Astrocyte (in vitro differentiated cells and primary cell): ENCODE results near the gene FXYD7.

Experiments used
- CTCF ChIP-seq: IDR thresholded peaks from 2 replicates; pipeline ENCODE4 v1.5.1; 2011; ENCODE audit warnings: low read depth, mild to moderate bottlenecking, inconsistent platforms, low read length, moderate library complexity; ENCODE audit not compliant: insufficient read depth
- EZH2 ChIP-seq: IDR thresholded peaks from 2 replicates; pipeline ENCODE4 v1.6.1; 2012; ENCODE audit warnings: mild to moderate bottlenecking, low read length, inconsistent platforms; ENCODE audit not compliant: insufficient read depth

DNA sequence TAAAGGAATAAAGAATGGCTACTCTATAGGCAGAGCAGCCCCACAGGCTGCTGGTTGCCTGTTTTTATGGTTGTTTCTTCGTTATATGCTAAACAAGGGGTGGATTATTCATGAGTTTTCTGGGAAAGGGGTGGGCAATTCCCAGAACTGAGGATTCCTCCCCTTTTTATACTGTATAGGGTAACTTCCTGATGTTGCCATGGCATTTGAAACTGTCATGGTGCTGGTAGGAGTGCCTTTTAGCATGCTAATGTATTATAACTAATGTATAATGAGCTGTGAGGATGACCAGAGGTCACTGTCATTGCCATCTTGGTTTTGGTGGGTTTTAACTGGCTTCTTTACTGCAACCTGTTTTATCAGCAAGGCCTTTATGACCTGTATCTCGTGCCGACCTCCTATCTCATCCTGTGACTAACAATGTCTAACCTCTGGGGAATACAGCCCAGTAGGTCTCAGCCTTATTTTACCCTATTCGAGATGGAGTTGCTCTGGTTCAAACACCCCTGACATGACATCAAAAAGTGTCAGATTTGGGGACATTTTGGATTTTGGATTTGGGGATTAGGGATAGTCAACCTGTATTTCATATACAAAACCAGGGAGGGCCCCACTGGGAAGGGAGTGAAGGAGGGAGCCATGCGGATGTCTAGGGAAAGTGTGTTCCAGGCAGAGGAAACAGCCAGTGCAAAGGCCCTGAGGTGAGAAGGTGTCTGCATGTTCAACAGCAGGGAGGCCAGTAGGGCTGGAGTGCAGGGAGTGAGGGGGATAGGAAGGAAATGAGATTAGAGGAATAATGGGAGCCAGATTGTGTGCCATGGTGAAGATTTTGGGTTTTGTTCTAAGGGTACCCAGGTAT is 22.4 kb downstream of the FXYD7 start:
- TF ChIP-seq CTCF: no peak
- TF ChIP-seq EZH2: no peak
